ENCODE results near the gene MARCO. TPM values are rescaled to one million over a fixed set of nuclear protein-coding genes. Genes with fewer than 3 reads are reported as not detected.

Gene MARCO
- total RNA-seq, 1 experiment from 2014 or later, result not detected

- WGBS (ENCODE audit: extremely low coverage, insufficient read length, low lambda C conversion rate), result no CpG with 5 or more reads among the region's 5 CpGs
- Histone ChIP-seq H2BK120ac (ENCODE audit: low read depth, low read length, poor library complexity, severe bottlenecking) (no peak overlapping the region), H3K56ac (ENCODE audit: insufficient read length, low read depth, low read length) (no peak overlapping the region), H3K4me1 (ENCODE audit: insufficient read depth, low read length) (no peaks in the 10 kb centered on the region), H3K79me1 (ENCODE audit: insufficient read depth, low read depth, low read length, poor library complexity, severe bottlenecking) (no peaks in the 10 kb centered on the region), H4K8ac (replicated peaks; ENCODE audit: insufficient read length, low read depth, low read length) (no peak overlapping the region), H4K91ac (ENCODE audit: insufficient read length, low read depth, low read length) (no peak overlapping the region), H3K23me2 (ENCODE audit: insufficient read length, low read depth, low read length, poor library complexity, severe bottlenecking) (no peaks in the 10 kb centered on the region), H3K79me2 (ENCODE audit: insufficient read depth, low read length) (no peaks in the 10 kb centered on the region), H3K23ac (ENCODE audit: insufficient read length, low read depth, low read length) (no peak overlapping the region), H4K5ac (ENCODE audit: insufficient read length, low read depth, low read length) (no peak overlapping the region), H3K18ac (ENCODE audit: insufficient read length, low read depth, low read length) (no peak overlapping the region), H3K9ac (ENCODE audit: extremely low read depth, insufficient read length, low read length) (no peak overlapping the region), H2BK12ac (ENCODE audit: insufficient read length, low read depth, low read length) (no peak overlapping the region), H2BK15ac (ENCODE audit: low read depth, low read length) (no peak overlapping the region), H2BK20ac (ENCODE audit: low read depth, low read length, poor library complexity, severe bottlenecking) (no peak overlapping the region), H2AK5ac (ENCODE audit: insufficient read length, low read length) (no peak overlapping the region), H3K27ac (ENCODE audit: insufficient read length, low read depth, low read length) (no peak overlapping the region), H2BK5ac (ENCODE audit: insufficient read length, low read length) (no peak overlapping the region), H3K4ac (ENCODE audit: low read depth, low read length) (no peak overlapping the region), H3T11ph (ENCODE audit: low read length) (no peak overlapping the region), H3K27me3 (ENCODE audit: insufficient read depth, low read length) (no peaks in the 10 kb centered on the region), H3K4me2 (ENCODE audit: insufficient read depth, insufficient read length, low read length) (no peak overlapping the region), H2AFZ (ENCODE audit: low read length) (no peak overlapping the region), H3K9me3 (ENCODE audit: control insufficient read depth, low read depth, low read length) (no peaks in the 10 kb centered on the region), H4K20me1 (ENCODE audit: control insufficient read depth, insufficient read depth, insufficient read length) (no peaks in the 10 kb centered on the region), H3K14ac (ENCODE audit: insufficient read depth, low read length) (no peak overlapping the region)
- Mint-ChIP-seq H3K36me3 (ENCODE audit: insufficient read depth in 1 of 3, low read depth in 3 of 3) (no peaks in the 10 kb centered on the region), H3K4me1 (no peaks in the 10 kb centered on the region; a peak in 1 of 4 replicates), H3K9me3 (no peaks in the 10 kb centered on the region; a peak in 1 of 5 replicates), H3K27ac (no peak overlapping the region), H3K27me3 (ENCODE audit: low read depth) (peaks cover 22% of the 10 kb centered on the region), H3K4me3 (no peak overlapping the region)
- TF ChIP-seq, protein P1, sequence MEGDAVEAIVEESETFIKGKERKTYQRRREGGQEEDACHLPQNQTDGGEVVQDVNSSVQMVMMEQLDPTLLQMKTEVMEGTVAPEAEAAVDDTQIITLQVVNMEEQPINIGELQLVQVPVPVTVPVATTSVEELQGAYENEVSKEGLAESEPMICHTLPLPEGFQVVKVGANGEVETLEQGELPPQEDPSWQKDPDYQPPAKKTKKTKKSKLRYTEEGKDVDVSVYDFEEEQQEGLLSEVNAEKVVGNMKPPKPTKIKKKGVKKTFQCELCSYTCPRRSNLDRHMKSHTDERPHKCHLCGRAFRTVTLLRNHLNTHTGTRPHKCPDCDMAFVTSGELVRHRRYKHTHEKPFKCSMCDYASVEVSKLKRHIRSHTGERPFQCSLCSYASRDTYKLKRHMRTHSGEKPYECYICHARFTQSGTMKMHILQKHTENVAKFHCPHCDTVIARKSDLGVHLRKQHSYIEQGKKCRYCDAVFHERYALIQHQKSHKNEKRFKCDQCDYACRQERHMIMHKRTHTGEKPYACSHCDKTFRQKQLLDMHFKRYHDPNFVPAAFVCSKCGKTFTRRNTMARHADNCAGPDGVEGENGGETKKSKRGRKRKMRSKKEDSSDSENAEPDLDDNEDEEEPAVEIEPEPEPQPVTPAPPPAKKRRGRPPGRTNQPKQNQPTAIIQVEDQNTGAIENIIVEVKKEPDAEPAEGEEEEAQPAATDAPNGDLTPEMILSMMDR (conservative IDR thresholded peaks at IDR 0.05), result no peak
- DNase-seq, result no peak
Measured at GRCh38 chr2:118911166-118911856, 30.7 kb upstream of the MARCO start.
